Measurements from ENCODE around the gene IL31RA.

The IL31RA gene

DNA sequence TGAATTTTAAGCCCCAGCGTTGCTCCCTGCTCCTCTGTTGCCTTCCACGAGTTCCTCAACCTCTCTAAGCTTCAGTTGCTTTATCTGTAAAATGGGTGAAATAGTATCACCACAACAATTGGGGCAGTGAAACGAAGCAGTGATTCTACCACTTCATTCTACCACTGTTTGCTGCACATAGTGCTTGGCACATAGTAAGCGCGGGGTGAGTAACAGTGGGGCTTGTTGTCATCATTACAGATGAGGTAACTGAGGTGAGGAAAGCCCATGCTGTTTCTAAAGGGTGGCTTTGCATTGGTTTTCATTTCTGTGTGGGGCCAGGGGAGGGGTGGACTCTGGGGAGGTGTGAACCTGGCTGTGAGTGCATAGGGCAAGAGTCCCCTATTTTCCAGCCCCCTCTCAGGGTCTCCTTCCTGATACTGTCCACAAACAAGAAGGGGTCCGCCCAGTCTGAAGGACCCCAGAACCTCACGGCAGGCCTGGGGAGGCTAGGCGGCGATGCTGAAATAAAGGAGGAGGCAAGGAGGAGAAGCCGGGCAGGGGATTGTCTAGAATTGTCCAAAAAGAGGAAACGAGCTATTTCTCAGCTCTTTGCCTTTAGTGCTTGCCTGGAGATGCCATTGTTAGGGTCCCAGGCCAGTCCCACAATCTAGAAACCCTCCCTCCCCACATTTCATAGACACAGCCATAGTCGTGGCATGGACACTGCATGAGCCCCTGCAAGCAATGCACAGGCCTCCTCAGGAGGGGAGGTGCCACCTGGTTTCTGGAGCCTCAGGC lies 78.1 kb downstream of the IL31RA start:
- DNase-seq (ENCODE audit: extremely low spot score): no peak
- CTCF ChIA-PET: no interaction called here
- POLR2A ChIA-PET: no interaction called here
- TF ChIP-seq, protein P1, sequence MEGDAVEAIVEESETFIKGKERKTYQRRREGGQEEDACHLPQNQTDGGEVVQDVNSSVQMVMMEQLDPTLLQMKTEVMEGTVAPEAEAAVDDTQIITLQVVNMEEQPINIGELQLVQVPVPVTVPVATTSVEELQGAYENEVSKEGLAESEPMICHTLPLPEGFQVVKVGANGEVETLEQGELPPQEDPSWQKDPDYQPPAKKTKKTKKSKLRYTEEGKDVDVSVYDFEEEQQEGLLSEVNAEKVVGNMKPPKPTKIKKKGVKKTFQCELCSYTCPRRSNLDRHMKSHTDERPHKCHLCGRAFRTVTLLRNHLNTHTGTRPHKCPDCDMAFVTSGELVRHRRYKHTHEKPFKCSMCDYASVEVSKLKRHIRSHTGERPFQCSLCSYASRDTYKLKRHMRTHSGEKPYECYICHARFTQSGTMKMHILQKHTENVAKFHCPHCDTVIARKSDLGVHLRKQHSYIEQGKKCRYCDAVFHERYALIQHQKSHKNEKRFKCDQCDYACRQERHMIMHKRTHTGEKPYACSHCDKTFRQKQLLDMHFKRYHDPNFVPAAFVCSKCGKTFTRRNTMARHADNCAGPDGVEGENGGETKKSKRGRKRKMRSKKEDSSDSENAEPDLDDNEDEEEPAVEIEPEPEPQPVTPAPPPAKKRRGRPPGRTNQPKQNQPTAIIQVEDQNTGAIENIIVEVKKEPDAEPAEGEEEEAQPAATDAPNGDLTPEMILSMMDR (IDR thresholded peaks at IDR 0.05; ENCODE audit: control extremely low read depth, extremely low read depth, low read depth, missing control alignments): no peak

DNA sequence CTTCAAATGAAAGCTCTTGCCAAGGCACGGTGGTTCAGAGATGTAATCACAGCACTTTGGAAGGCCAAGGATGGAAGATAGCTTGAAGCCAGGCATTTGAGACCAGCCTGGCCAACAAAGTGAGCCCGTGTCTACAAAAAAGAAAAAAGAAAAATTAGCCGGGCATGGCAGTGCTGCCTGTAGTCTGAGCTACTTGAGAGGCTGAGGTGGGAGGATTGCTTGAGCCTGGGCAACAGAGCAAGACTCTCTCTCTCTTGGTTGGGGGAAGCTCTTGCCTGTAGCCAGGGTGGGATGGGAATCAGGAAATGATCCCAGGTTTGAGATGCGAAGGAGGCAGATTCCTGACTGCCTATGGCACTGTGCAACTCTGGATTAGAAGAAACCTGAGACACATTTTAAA lies 81.5 kb downstream of the IL31RA start:
- CTCF ChIA-PET: interaction anchor here (1.0 to 2.7 kb wide), 5 partner anchors 10 to 906 kb away, joined by 3 to 10 read pairs (median 4); no protein-coding TSS in a partner anchor
- TF ChIP-seq, protein P1 (IDR thresholded peaks at IDR 0.05; ENCODE audit: control extremely low read depth, extremely low read depth, low read depth, missing control alignments): no peak
- POLR2A ChIA-PET: no interaction called here
- DNase-seq (ENCODE audit: extremely low spot score): no peak

DNA sequence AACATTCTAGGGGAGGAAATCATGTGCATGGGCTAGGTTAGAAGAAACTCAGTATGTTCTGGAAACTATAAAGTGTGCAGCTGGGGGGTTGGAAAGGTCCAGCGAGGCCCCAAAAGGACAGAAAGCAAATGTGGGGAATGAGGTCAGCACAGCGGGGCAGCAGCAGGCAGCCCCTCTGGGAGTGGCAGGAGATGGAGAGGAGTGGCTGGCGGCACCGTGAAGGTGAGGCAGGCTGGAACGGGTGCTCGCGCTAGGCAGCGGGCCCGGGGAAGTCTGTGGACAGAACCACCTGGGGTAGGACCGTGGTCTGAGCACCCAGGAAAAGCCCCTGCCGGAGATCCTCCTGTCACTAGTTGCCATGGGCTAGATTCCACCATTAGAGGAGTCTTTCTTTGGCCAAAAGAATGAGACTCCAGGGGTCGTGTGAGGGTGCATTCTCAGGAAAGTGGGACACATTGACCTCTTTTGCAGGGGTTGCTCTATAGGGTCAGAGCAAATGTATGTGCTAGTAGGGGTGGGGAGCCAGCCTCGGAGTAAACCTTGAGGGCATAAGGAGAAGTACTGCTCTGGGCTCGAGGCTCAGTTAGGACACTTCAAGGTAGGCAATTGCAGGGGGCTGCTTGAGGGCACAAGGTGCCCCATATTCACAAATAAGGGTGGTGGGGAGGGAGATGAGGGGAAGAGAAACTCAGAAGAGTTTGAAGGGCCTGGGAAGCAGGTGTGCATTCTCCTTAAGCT lies 82.4 kb downstream of the IL31RA start:
- no peak for DNase-seq (ENCODE audit: extremely low spot score)
- CTCF ChIA-PET: interaction anchor here (1.0 to 2.7 kb wide), 5 partner anchors 10 to 905 kb away, joined by 4 to 16 read pairs (median 4); no protein-coding TSS in a partner anchor
- POLR2A ChIA-PET: no interaction called here
- TF ChIP-seq, protein P1 (IDR thresholded peaks at IDR 0.05; ENCODE audit: control extremely low read depth, extremely low read depth, low read depth, missing control alignments): no peak

DNA sequence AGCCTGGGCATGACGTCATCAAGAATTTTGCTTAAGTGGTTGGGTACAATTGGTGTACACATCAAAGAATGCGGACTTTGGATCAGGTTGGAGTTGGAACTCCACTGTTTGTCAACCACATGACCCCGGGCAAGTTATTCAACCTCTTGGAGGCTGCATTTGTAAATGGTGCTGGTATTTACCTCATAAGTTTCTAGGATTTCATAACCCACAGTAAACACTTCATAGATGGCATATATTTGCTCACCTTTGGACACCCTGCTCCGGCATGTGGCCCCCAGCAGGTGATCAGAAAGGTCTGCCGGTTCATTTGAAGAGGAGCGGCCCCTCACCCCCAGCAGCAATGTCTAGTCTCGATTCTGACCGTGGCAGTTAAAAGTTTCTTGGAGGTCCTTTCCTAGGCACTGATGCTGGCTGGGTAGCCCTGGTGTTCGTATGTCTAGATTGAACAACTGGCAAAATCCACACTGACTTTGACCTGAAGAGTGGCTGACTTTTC lies 83.0 kb downstream of the IL31RA start:
- TF ChIP-seq, protein P1 (IDR thresholded peaks at IDR 0.05; ENCODE audit: control extremely low read depth, extremely low read depth, low read depth, missing control alignments): no peak
- CTCF ChIA-PET: interaction anchor here (1.3 to 4.4 kb wide), 6 partner anchors 11 to 336 kb away, joined by 3 to 65 read pairs (median 13); no protein-coding TSS in a partner anchor
- no peak for DNase-seq (ENCODE audit: extremely low spot score)
- POLR2A ChIA-PET: no interaction called here

DNA sequence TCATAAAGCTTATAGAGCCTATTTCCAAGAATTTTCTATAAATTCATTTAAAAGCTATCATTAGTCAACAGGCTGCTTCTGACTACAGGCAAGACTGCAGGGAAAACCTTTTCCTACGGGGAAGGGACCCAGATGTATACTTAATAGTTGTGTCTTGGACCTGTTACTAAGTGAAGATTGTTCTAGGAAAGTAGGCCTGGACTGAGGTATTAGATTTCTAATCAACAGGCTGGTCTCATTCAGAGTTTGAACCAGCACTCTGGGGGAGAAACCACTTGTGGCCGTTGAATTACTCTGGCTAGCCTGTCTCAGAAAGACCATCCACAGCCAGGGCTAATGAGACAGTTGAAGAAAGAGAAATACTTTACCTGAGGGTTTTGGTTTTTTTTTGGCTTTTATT lies 83.6 kb downstream of the IL31RA start:
- DNase-seq (ENCODE audit: extremely low spot score): no peak
- ChIA-PET POLR2A (no interaction called here), CTCF (interaction anchor here (1.1 to 4.4 kb wide), 15 partner anchors 9 to 903 kb away, joined by 3 to 65 read pairs (median 5); no protein-coding TSS in a partner anchor)
- TF ChIP-seq, protein P1 (IDR thresholded peaks at IDR 0.05; ENCODE audit: control extremely low read depth, extremely low read depth, low read depth, missing control alignments): no peak

DNA sequence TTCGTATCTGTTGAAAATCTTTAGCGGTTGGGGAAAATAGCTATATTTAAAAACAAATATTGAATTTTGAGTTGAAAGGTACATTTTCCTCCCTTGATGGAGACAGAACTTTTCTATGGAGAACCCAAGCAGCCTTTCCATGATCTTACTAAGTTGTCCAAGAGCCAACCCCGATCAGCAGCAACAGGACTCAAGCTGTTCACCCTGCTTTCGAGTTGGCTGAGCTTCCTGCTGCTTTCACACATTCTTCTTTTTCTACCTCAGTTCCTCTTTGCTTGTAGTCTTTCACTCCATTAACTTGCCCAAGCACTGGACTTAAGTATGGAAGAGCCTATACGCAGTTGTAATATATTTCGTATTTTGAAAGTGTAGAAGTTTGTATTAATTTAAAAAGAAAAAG lies 84.2 kb downstream of the IL31RA start:
- TF ChIP-seq, protein P1 (IDR thresholded peaks at IDR 0.05; ENCODE audit: control extremely low read depth, extremely low read depth, low read depth, missing control alignments): no peak
- ChIA-PET POLR2A (no interaction called here), CTCF (interaction anchor here (1.1 to 4.4 kb wide), 17 partner anchors 9 to 902 kb away, joined by 3 to 65 read pairs (median 6); no protein-coding TSS in a partner anchor)
- no peak for DNase-seq (ENCODE audit: extremely low spot score)
